Stimulated activated naive CD4-positive, alpha-beta T cell treated with Interleukin-2 at 50 U/mL for 16 hours (primary cell): Measurements from ENCODE around the gene RUNX1.

ENCODE experiments used
- DNase-seq: peaks from one replicate; lab custom pipeline; 2025; lab: John Stamatoyannopoulos, UW

RUNX1 gene

GRCh38 chr21:35059742-35060141 lies 10.6 kb upstream of the RUNX1 start:
- DNase-seq: no peak

DNA sequence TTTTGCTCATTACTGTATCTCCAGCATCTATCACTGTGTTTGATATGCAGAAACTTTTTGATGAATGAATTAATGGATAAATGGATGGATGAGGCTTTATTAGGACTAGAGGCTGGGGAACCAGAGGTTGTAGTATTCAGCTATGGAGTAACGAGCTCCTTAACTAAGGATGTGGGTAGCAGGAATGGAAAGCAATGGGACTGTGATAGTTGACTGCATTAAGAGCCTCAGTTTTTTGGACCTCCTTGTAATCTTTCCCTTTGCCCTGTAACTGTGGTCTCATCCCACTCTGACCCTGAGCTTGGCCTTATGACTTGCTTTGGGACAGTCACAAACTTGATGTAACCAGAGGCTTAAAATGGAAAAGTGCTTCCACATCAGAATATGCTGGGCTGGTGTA lies 9.0 kb upstream of the RUNX1 start:
- no peak for DNase-seq

DNA sequence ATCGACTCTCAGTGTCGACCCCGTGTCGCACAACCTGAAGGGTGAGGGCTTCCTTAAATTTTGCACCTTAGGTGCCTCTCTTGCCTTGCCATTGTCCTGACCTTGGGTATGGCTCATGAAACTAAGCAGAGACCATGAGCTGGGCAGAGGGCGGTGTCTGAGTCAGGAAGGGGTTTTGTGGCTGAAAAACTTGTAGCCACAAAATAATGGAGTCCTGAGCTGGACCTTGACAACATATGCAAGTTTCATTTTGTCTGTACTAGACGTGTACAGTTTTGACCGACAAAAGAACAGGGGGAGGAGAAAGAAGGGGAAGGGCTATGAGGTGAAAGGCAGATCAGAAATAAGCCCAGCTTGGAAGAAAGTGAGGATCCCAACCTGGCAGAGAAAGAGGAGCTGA lies 8.3 kb upstream of the RUNX1 start:
- no peak for DNase-seq

GRCh38 chr21:35053356-35054096 lies 4.4 kb upstream of the RUNX1 start:
- DNase-seq: no peak

DNA sequence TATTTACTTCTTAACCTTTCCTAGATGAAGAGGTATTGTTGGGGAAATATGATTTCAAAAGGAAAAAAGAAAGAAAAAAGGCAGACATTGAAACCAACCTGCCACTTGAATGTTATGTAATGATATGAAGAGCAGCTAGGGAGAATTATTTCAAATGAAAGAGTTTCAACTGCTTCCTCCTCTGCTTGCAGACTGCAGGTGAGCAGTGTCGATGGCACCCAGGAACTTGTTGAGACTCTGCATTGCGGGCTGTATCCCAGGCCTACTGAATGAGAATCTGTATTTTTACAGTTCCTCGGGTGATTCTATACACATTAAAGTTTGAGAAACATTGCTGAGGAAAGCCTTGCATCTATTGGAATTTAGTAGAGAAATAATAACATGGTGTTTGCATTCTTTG lies 3.7 kb upstream of the RUNX1 start:
- no peak for DNase-seq

DNA sequence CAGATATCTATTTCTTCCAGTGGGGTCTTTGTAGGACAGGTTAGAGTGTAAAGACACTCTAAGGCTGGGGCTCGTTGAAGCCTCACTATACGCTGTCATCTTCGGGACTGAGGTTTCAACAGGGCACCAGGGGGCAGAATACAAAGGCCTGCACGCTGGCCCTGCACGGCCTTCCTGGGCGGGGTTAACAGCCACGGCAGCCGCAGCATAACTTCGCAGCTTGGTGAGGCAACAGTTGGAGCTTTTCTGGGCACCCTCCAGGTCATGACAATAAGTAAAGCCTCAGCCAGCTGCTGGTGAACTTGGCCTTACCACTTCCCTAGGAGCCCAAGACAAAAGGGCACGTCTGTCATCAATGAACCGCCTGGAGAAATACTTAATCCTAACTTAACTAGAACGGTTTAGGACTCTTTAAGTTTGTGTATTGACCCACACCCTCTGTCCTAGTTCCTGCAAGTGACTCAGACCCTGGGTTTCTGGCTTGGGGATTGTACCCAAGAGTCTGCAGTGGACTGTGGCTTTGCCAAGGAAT lies 2.3 kb upstream of the RUNX1 start:
- DNase-seq: peak; percentile 79

- no peak for DNase-seq
Measured at GRCh38 chr21:35050348-35051286, 1.5 kb upstream of the RUNX1 start.

GRCh38 chr21:35048183-35048601 lies 910 bp downstream of the RUNX1 start:
- no peak for DNase-seq

GRCh38 chr21:35046880-35047229 lies 2.2 kb downstream of the RUNX1 start:
- DNase-seq: no peak

DNA sequence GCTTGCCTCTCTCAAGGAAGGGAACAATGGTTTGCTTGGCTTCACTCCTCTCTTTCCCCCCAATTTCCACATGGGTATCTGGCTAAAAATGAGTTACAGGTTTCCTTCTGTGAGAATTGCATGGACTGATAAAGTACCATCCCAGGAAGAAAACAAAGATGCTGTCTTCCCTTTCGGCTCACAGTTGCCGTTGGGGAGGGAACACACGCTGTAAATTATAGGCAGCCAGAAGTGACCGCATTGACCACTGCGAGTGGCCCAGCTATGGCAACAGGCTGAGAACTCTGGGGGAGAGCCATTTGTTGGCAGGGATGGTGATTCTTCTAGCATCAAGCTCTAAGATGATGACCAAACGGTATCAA lies 2.9 kb downstream of the RUNX1 start:
- no peak for DNase-seq

GRCh38 chr21:35045542-35046262 lies 3.4 kb downstream of the RUNX1 start:
- peak; percentile 27 for DNase-seq

DNA sequence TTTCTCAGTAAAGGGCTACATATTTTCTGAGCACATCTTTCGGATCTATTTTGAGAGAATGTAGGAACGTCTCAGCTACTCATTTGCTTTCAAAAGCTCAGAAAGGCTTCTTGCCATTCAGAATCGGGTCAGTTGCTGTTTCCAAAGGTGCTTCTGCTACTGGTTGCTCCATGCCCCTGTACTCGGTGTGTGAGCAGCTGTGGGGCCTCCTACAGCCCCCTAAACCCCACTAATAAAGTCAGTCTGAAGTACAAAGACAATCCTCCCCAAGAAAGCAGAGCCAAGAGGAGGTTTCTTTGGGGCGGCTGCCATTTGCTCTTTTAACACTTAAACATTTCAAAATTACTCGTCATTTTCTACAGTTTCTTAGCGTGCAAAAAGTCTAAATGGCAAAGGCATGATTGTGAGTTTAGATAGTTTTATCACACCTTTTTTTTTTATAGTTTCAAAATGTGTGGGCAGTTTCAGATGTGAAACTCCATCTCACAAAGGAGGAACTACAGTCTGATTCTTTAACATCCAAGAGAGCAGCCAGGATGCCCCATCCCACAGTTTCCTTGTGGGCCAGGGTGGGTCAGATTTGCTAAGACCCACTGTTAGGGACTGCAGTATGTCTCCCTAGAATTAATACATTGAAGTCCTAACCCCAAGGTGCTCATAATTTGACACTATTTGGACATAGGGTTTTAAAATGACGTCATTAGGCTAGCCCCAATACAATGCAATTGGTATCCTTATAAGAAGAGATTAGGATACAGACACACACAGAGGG lies 4.1 kb downstream of the RUNX1 start:
- no peak for DNase-seq

- no peak for DNase-seq
Measured at GRCh38 chr21:35044128-35044527, 5.0 kb downstream of the RUNX1 start.

- no peak for DNase-seq
Measured at GRCh38 chr21:35043549-35043948, 5.6 kb downstream of the RUNX1 start.

- no peak for DNase-seq
Measured at GRCh38 chr21:35042836-35043235, 6.3 kb downstream of the RUNX1 start.

DNA sequence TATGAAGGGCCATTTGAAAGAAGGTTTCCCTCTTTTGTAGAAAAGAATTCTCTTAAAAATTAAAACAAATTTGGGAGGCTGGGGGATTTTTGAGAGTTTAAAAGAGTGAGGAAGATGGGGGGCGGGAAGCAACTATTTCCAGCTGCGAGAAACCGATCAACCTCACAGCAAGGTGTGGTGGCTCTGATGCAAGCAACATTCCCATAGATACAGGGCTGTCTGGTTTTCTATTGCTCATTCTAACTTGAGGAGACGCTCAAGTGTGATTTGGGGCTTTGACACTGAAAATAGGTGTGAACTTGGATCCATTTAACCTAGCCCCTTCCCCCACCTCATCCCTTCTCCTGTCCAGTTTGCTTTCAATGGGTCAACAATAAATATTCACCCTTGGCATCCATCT lies 7.2 kb downstream of the RUNX1 start:
- DNase-seq: no peak

DNA sequence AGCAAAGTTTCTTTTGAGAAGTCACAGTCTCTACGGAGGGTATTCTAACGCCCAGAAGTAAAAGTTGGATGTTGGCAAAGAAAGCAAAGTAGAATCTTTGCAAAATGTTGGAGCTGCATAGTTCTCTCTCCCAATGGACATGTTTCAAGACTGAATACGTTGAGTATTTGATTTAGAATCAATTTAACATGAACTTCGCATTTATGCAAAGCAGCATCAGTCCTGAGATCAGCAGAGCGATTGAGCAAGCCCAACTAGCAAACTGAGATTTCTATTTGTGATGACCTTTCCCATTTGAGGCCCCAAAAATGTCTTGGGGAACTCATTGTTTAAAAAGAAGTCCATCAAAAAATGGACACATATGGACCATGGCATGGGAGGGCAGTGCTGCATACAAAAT lies 8.0 kb downstream of the RUNX1 start:
- no peak for DNase-seq

DNA sequence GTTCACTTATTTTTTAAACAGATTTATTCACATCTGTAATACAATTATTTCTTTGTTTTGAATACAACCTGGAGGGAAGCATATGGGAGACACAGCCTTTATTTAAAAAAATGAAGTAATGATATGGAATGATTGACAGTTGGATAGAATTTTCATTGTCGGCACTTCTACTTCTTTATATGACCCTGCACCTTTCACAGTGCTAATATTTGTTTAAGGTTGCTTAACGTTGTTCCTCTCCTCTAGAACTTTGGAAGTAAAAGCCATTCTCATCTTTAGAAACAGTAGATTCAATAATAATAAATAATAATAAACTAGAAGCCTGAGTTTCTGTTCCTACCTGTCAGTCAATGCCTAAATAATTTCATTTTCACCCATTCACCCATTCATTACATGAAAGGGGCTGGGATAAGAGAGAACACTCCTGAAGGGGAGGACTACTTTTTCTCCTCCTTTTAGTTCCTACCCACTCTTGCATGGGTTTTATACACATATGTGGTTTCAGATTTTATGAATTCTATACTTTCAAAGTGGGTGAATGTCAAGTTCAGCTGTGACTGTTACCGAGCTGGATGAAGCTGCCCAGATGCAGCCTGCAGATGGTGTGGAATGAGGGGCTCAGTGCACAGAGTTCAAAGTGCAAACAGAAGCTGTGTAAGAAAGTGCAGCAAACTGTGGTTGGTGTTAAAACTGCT lies 9.4 kb downstream of the RUNX1 start:
- DNase-seq: no peak

DNA sequence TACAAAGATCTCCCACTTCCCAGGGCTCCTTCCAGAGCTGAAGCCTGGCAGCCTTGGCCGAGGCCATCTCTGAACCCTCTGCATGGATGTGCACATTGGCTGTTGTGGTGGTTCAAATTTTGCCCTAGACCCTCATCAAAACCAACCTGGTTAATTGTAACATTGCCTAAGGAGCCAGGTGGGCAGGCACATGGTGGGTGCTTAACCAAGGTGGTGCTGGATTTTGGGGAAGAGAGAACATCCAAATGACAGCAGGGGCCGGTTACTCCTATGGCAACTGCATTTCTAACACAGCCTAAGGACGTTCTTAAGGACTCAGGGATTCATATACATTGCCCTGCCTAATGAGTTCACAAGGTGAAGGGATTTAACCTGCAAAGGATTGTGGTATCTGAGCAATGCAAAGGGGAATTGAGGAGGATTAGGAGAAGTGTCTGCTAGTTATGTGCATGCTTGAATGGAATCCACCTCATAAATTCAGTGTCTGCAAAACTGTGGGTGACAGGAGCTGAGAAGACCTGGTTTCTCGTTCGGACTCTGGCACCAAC lies 10.3 kb downstream of the RUNX1 start:
- no peak for DNase-seq

DNA sequence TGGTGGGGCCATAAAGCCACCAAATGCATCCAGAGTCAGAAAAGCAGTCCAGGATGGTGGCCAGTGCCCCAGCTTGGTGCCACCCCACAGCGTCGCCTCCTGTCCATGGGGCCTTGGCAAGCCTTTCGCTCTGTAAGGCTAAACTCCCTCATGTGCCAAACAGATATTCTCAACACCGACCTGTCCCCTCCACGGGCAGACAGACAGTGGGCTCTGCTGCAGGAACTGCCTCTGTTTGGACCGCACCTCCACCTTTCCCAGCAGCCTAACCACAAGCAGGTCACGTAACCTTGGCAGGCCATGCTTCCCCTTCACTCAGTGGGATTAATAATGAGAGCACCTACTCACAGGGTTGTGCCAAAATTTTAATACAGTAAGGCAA lies 11.7 kb downstream of the RUNX1 start:
- DNase-seq: no peak
